Measurements from ENCODE around the gene LSM14A. TPM values are rescaled to one million over a fixed set of nuclear protein-coding genes. Genes with fewer than 3 reads are reported as not detected.

LSM14A gene
- 51.0 and 75.3 TPM in 2 replicates for total RNA-seq

DNA sequence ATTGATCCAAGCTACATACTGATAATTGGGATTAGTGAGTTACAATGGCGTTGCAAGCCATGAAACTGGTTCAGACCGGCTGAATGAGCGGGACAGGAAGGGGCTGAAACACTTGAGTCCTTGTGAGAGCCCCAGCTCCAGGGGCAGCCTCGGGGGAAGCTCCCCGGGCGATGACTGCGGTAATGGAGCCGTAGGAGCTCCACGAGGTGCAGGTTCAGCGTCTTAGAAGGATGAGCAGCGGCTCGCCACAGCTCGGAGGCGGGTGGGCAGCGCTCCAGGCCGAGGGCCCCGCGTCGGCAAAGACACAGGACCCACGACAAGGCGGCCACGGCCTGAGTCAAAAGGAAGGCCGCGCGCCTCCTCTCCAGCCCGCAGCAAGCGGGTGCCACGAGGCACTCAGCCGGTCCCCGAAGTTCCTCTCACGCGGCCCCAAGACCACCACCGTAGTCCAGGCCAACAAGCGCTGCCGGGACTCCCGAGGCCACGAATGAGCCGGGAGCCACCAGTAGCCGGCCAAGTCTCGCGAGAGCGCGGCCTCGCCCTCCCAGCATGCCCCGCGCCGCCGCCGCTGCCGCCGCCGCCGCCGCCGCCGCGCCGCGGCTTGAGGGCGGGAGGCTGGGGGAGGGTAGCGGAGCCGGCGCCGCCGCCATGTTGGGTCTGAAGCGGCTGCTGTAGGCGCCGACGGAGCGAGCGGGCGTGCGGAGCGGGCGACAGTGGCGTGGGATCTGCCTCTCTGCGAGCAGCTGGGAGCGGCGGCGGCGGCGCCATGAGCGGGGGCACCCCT lies at the start of gene LSM14A:
TSS of gene LSM14A (plus strand) at position 628 of the 784 bp plus-strand sequence. CDS start at position 767, 139 bp downstream.

DNA sequence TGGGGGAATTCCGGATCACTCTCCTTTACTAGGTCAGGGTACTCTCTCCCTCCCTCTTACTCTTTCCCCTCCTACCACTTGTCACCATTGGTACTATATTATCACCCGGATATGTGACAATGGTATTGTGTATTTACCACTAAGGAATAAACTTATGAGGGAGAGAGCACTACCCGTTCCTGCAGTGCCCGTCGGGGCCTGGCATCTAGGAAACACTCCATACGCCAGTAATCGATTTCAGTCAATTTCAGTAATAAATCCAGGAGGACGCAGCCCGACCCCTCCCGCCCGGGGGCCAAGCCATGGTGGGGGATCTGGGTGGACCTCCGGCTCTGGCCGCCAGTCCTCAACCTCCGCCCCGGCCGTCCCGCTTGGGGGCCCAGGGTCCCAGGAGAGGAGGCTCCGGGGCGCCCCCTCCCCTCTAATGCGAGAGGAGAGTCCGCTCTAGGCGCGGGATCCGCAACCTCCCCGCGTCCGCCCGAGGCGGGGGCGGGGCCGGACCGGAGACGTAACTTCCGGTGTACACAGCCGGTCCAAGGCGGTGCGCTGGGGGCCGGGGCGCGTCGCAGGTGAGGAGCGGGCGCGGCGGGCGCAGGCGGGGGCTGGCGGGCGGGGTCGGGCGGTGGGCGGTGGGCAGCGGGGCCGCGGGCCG lies 81.9 kb downstream of the LSM14A start, which contains the start of gene GARRE1:
TSS of gene GARRE1 (plus strand) at position 509 of the 652 bp plus-strand sequence. CDS start 45,920 bp downstream, outside the sequence.

Other genes with a start within 250 kb of the LSM14A start
- 9.4 and 16.1 TPM in 2 replicates for gene GARRE1, start 82.0 kb downstream of the LSM14A start, total RNA-seq
- gene GPI, start 192.7 kb downstream of the LSM14A start, total RNA-seq: 233 and 269 TPM in 2 replicates
- 11.0 and 16.7 TPM in 2 replicates for gene PDCD2L, start 231.9 kb downstream of the LSM14A start, total RNA-seq